ENCODE measurements around the gene CLEC4F. TPM values are rescaled to one million over a fixed set of nuclear protein-coding genes. Genes with fewer than 3 reads are reported as not detected.

The CLEC4F gene
- polyA plus RNA-seq, 1 of the 3 experiments (the other 2 are of a cell fraction): 0.12 TPM

DNA sequence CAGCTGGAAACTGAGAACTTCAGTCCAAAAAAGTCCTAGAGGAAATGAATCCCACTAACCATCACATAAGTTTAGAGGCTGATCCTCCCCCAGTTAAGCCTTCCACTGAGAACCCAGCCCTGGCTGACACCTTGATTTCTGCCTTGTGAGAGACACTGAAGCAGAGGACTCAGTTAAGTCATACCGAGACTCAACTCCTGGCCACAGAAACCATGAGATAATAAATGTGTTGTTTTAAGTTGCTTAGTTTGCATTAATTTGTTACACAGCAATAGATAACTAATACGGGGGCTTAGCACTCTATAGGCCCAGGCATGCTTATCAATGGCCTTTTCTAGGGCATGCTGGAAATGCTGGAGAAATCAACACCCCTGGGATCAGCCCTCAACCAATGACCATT is 49.0 kb downstream of the CLEC4F start:
- 78% methylated on average over 2 of the region's 2 CpGs for WGBS (ENCODE audit: low lambda C conversion rate)
- ChIA-PET CTCF (interaction anchor here (1.8 to 4.1 kb wide), 4 partner anchors 18 to 468 kb away, joined by 4 to 25 read pairs (median 18); partner anchors contain the start of genes FAM136A and FIGLA), POLR2A (no interaction called here)

More for the DNA sequence above, 49.0 kb downstream of the CLEC4F start:
- Histone ChIP-seq H3K4me1 (ENCODE audit: control insufficient read depth in 1 of 2, insufficient read depth in 2 of 2, low read depth in 1 of 2, low read length in 1 of 2) (peaks cover 0 to 9% of the 10 kb centered on the region in 2 experiments; a peak in 2 of 4 replicates), H3K4me3 (ENCODE audit: low read depth in 2 of 2, low read length in 1 of 2) (no peak overlapping the region), H4K20me1 (ENCODE audit: insufficient read depth) (no peaks in the 10 kb centered on the region), H2AFZ (ENCODE audit: low read depth) (no peak overlapping the region), H3K4me2 (no peak overlapping the region), H3K27ac (ENCODE audit: low read depth in 2 of 2, low read length in 1 of 2) (no peak overlapping the region), H3K9me2 (no peaks in the 10 kb centered on the region), H3F3A (replicated peaks; ENCODE audit: insufficient read depth) (no peaks in the 10 kb centered on the region), H3K27me3 (ENCODE audit: insufficient read depth) (peaks cover 23% of the 10 kb centered on the region), H3K9ac (no peak overlapping the region), H3K79me2 (ENCODE audit: insufficient read depth) (no peaks in the 10 kb centered on the region), H3K9me3 (no peaks in the 10 kb centered on the region), H3K36me3 (replicated peaks in 1 of 2; ENCODE audit: control insufficient read depth in 1 of 2, insufficient read depth in 2 of 2, low read length in 1 of 2) (no peaks in the 10 kb centered on the region)
- TF ChIP-seq, protein P1, sequence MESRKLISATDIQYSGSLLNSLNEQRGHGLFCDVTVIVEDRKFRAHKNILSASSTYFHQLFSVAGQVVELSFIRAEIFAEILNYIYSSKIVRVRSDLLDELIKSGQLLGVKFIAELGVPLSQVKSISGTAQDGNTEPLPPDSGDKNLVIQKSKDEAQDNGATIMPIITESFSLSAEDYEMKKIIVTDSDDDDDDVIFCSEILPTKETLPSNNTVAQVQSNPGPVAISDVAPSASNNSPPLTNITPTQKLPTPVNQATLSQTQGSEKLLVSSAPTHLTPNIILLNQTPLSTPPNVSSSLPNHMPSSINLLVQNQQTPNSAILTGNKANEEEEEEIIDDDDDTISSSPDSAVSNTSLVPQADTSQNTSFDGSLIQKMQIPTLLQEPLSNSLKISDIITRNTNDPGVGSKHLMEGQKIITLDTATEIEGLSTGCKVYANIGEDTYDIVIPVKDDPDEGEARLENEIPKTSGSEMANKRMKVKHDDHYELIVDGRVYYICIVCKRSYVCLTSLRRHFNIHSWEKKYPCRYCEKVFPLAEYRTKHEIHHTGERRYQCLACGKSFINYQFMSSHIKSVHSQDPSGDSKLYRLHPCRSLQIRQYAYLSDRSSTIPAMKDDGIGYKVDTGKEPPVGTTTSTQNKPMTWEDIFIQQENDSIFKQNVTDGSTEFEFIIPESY (IDR thresholded peaks at IDR 0.05; ENCODE audit: borderline replicate concordance, low read depth): no peak
- no peak for TF ChIP-seq RCOR1 (IDR thresholded peaks at IDR 0.05; ENCODE audit: low read length)
- TF ChIP-seq SIN3A (IDR thresholded peaks at IDR 0.05; ENCODE audit: borderline replicate concordance, low read depth, low read length): no peak
- TF ChIP-seq GABPA (IDR thresholded peaks at IDR 0.05; ENCODE audit: low read depth): no peak
- TF ChIP-seq EP300 (IDR thresholded peaks at IDR 0.05; ENCODE audit: borderline replicate concordance in 1 of 2, low read depth in 1 of 2, low read length in 1 of 2): no peak
- TF ChIP-seq MEF2A (IDR thresholded peaks at IDR 0.05; ENCODE audit: borderline replicate concordance, low read depth): no peak
- TF ChIP-seq, protein P2, sequence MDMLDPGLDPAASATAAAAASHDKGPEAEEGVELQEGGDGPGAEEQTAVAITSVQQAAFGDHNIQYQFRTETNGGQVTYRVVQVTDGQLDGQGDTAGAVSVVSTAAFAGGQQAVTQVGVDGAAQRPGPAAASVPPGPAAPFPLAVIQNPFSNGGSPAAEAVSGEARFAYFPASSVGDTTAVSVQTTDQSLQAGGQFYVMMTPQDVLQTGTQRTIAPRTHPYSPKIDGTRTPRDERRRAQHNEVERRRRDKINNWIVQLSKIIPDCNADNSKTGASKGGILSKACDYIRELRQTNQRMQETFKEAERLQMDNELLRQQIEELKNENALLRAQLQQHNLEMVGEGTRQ (IDR thresholded peaks at IDR 0.05; ENCODE audit: borderline replicate concordance, low read depth, low read length): no peak
- no peak for TF ChIP-seq TEAD4 (IDR thresholded peaks at IDR 0.05; ENCODE audit: borderline replicate concordance, insufficient read depth)
- TF ChIP-seq NFIC (IDR thresholded peaks at IDR 0.05; ENCODE audit: borderline replicate concordance): no peak
- TF ChIP-seq, protein P3, sequence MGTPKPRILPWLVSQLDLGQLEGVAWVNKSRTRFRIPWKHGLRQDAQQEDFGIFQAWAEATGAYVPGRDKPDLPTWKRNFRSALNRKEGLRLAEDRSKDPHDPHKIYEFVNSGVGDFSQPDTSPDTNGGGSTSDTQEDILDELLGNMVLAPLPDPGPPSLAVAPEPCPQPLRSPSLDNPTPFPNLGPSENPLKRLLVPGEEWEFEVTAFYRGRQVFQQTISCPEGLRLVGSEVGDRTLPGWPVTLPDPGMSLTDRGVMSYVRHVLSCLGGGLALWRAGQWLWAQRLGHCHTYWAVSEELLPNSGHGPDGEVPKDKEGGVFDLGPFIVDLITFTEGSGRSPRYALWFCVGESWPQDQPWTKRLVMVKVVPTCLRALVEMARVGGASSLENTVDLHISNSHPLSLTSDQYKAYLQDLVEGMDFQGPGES (IDR thresholded peaks at IDR 0.05; ENCODE audit: low read depth, low read length): no peak
- TF ChIP-seq RXRA (IDR thresholded peaks at IDR 0.05; ENCODE audit: borderline replicate concordance, low read depth): no peak
- TF ChIP-seq FOSL2 (IDR thresholded peaks at IDR 0.05; ENCODE audit: borderline replicate concordance, low read depth): no peak
- no peak for TF ChIP-seq EZH2phosphoT487 (IDR thresholded peaks at IDR 0.05; ENCODE audit: borderline replicate concordance, low read depth)
- TF ChIP-seq, protein P4, sequence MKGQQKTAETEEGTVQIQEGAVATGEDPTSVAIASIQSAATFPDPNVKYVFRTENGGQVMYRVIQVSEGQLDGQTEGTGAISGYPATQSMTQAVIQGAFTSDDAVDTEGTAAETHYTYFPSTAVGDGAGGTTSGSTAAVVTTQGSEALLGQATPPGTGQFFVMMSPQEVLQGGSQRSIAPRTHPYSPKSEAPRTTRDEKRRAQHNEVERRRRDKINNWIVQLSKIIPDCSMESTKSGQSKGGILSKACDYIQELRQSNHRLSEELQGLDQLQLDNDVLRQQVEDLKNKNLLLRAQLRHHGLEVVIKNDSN (IDR thresholded peaks at IDR 0.05; ENCODE audit: borderline replicate concordance, low read depth): no peak
- no peak for TF ChIP-seq JUND (IDR thresholded peaks at IDR 0.05)
- TF ChIP-seq ELF1 (IDR thresholded peaks at IDR 0.05): no peak
- TF ChIP-seq, protein P5, sequence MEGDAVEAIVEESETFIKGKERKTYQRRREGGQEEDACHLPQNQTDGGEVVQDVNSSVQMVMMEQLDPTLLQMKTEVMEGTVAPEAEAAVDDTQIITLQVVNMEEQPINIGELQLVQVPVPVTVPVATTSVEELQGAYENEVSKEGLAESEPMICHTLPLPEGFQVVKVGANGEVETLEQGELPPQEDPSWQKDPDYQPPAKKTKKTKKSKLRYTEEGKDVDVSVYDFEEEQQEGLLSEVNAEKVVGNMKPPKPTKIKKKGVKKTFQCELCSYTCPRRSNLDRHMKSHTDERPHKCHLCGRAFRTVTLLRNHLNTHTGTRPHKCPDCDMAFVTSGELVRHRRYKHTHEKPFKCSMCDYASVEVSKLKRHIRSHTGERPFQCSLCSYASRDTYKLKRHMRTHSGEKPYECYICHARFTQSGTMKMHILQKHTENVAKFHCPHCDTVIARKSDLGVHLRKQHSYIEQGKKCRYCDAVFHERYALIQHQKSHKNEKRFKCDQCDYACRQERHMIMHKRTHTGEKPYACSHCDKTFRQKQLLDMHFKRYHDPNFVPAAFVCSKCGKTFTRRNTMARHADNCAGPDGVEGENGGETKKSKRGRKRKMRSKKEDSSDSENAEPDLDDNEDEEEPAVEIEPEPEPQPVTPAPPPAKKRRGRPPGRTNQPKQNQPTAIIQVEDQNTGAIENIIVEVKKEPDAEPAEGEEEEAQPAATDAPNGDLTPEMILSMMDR (IDR thresholded peaks at IDR 0.05): no peak
- no peak for TF ChIP-seq MXI1 (IDR thresholded peaks at IDR 0.05; ENCODE audit: low read depth, low read length)
- TF ChIP-seq RFX5 (IDR thresholded peaks at IDR 0.05; ENCODE audit: low read length): no peak
- TF ChIP-seq GATA2 (CRISPR knock-in tag; IDR thresholded peaks at IDR 0.05): no peak
- DNase-seq: no peak
